Cardiac muscle cell (in vitro differentiated cells and primary cell): ENCODE data around the gene SENP7. TPM values are rescaled to one million over a fixed set of nuclear protein-coding genes. Genes with fewer than 3 reads are reported as not detected.
"Not testable (repeated sequence)": the region's sequence is repeated elsewhere in the genome, so short reads cannot be mapped to it uniquely, and the experiment has no call there.

Experiments
- DNase-seq, 2 donors: peaks; one replicate each; pipeline versions ENCODE4 v3.0.0 to v3.0.0-alpha.2; 2010 to 2017; ENCODE audit warnings: low read depth in 1 of 2, low spot score in 1 of 2
- H3K27ac ChIP-seq: fragments of 200-600 bp; sonication (generic); 2 replicates; pipeline ENCODE4 v1.5.1; 2016
- H3K27me3 ChIP-seq: fragments of 200-600 bp; sonication (generic); 2 replicates; pipeline ENCODE4 v1.6.0; 2016; ENCODE audit warnings: control low read depth
- H3K36me3 ChIP-seq: fragments of 200-600 bp; sonication (generic); 2 replicates; pipeline ENCODE4 v1.5.1; 2016; ENCODE audit warnings: control low read depth
- H3K4me1 ChIP-seq: fragments of 200-600 bp; sonication (generic); 2 replicates; pipeline ENCODE4 v1.8.1; 2017; ENCODE audit warnings: low read depth, mild to moderate bottlenecking, mixed run types
- H3K4me3 ChIP-seq: fragments of 200-600 bp; sonication (generic); 2 replicates; pipeline ENCODE4 v1.5.1; 2016; ENCODE audit warnings: mild to moderate bottlenecking
- H3K9me3 ChIP-seq: fragments of 200-600 bp; sonication (generic); 2 replicates; pipeline ENCODE4 v1.5.1; 2017; ENCODE audit warnings: low read depth, mild to moderate bottlenecking, control low read depth
- CTCF ChIP-seq: IDR thresholded peaks from 2 replicates; pipeline ENCODE4 v1.5.1; 2012; ENCODE audit warnings: low read depth, mild to moderate bottlenecking, low read length
- polyA plus RNA-seq: library from polyadenylated mRNA; unstranded; fragments of >200 nt; fragmentation: Nextera tagmentation; extraction: Ambion mirVana; gene quantifications from 2 replicates; pipeline ENCODE4 v1.2.1, GENCODE V29; 2016
- total RNA-seq: library from RNA; depleted of rRNA; stranded (reverse); fragments of >200 nt; gene quantifications from 2 replicates; pipeline ENCODE4 v1.2.3, GENCODE V29; 2016

SENP7 gene
- total and polyA plus RNA-seq, 2 experiments from 2014 or later: 8.2 to 18.9 TPM

- no peak for TF ChIP-seq CTCF
- no peak overlapping the region for H3K27ac ChIP-seq
- no peaks in the 10 kb centered on the region for H3K36me3 ChIP-seq
- H3K4me1 ChIP-seq: no peaks in the 10 kb centered on the region
- H3K27me3 ChIP-seq: no peaks in the 10 kb centered on the region
- H3K4me3 ChIP-seq: no peak overlapping the region
- no peak for DNase-seq
- H3K9me3 ChIP-seq: no peaks in the 10 kb centered on the region
These were observed 36.5 kb upstream of the SENP7 start for GRCh38 chr3:101549473-101549872.

- H3K27me3 ChIP-seq: no peaks in the 10 kb centered on the region
- no peak for TF ChIP-seq CTCF
- no peaks in the 10 kb centered on the region for H3K9me3 ChIP-seq
- H3K36me3 ChIP-seq: no peaks in the 10 kb centered on the region
- no peak for DNase-seq
- no peak overlapping the region for H3K4me3 ChIP-seq
- no peaks in the 10 kb centered on the region for H3K4me1 ChIP-seq
- no peak overlapping the region for H3K27ac ChIP-seq
These were observed 35.6 kb upstream of the SENP7 start for GRCh38 chr3:101548527-101549105.

- Histone ChIP-seq H3K9me3 (no peaks in the 10 kb centered on the region), H3K4me1 (no peaks in the 10 kb centered on the region), H3K27me3 (no peaks in the 10 kb centered on the region), H3K36me3 (no peaks in the 10 kb centered on the region), H3K4me3 (no peak overlapping the region), H3K27ac (no peak overlapping the region)
- no peak for DNase-seq
- TF ChIP-seq CTCF: peak; percentile 16
These were observed 31.3 kb upstream of the SENP7 start for GRCh38 chr3:101544161-101544850.

- no peak for TF ChIP-seq CTCF
- Histone ChIP-seq H3K4me3 (no peak overlapping the region), H3K27me3 (no peaks in the 10 kb centered on the region), H3K9me3 (no peaks in the 10 kb centered on the region), H3K36me3 (no peaks in the 10 kb centered on the region), H3K4me1 (no peaks in the 10 kb centered on the region), H3K27ac (no peak overlapping the region)
- DNase-seq: no peak
These were observed 29.9 kb upstream of the SENP7 start for GRCh38 chr3:101542957-101543356.

GRCh38 chr3:101536955-101537354, 23.9 kb upstream of the SENP7 start:
- H3K36me3 ChIP-seq, DNase-seq, H3K4me3 ChIP-seq, H3K27me3 ChIP-seq, H3K9me3 ChIP-seq, H3K27ac ChIP-seq, H3K4me1 ChIP-seq: not testable (repeated sequence)

- no peak overlapping the region for H3K27ac ChIP-seq
- no peak for TF ChIP-seq CTCF
- H3K9me3 ChIP-seq: no peaks in the 10 kb centered on the region
- H3K4me1 ChIP-seq: no peaks in the 10 kb centered on the region
- H3K4me3 ChIP-seq: no peak overlapping the region
- no peak for DNase-seq
- H3K36me3 ChIP-seq: no peaks in the 10 kb centered on the region
- no peaks in the 10 kb centered on the region for H3K27me3 ChIP-seq
These were observed 23.3 kb upstream of the SENP7 start for GRCh38 chr3:101536266-101536665.
